Ectodermal cell (in vitro differentiated cells): ENCODE data around the gene MYH14.

ENCODE experiments used
- H3K27ac ChIP-seq: 2 replicates; pipeline ENCODE4 v1.7.0; 2013; ENCODE audit warnings: mild to moderate bottlenecking, low read depth, low read length; ENCODE audit not compliant: insufficient read depth, poor library complexity, severe bottlenecking
- H3K27me3 ChIP-seq: 2 replicates; pipeline ENCODE4 v1.7.0; 2013; ENCODE audit warnings: mild to moderate bottlenecking, low read length; ENCODE audit not compliant: insufficient read depth, control insufficient read depth, poor library complexity, severe bottlenecking
- H3K36me3 ChIP-seq: one replicate; pipeline ENCODE4 v1.7.0; 2013; ENCODE audit warnings: low read length; ENCODE audit not compliant: control insufficient read depth, insufficient read depth
- H3K4me1 ChIP-seq: one replicate; pipeline ENCODE4 v1.7.0; 2013; ENCODE audit warnings: low read length; ENCODE audit not compliant: control insufficient read depth, insufficient read depth
- H3K4me3 ChIP-seq: 2 replicates; pipeline ENCODE4 v1.7.0; 2013; ENCODE audit warnings: low read depth, low read length, control low read depth; ENCODE audit not compliant: insufficient read depth
- H3K9me3 ChIP-seq: 2 replicates; pipeline ENCODE4 v1.7.0; 2013; ENCODE audit warnings: mild to moderate bottlenecking, low read length, moderate library complexity; ENCODE audit not compliant: control insufficient read depth
- WGBS, 2 experiments: methylation state at CpG; one replicate each; pipeline ENCODE4 v1.1.7; 2013; ENCODE audit warnings: missing lambda C conversion rate in 2 of 2; 5-methylcytosine and 5-hydroxymethylcytosine counted together

Gene MYH14

GRCh38 chr19:50174100-50174793 lies 29.2 kb upstream of the MYH14 start:
- Histone ChIP-seq H3K36me3 (no peaks in the 10 kb centered on the region), H3K27me3 (no peaks in the 10 kb centered on the region), H3K4me3 (no peak overlapping the region), H3K27ac (no peak overlapping the region), H3K4me1 (no peaks in the 10 kb centered on the region), H3K9me3 (peaks cover 5% of the 10 kb centered on the region)
- 68 to 72% methylated on average over 5 of the region's 5 CpGs for WGBS, 2 experiments

GRCh38 chr19:50175924-50176323 lies 27.5 kb upstream of the MYH14 start:
- 73% methylated on average over 10 of the region's 10 CpGs for WGBS, 2 experiments
- no peak overlapping the region for H3K4me3 ChIP-seq

GRCh38 chr19:50176775-50177174 lies 26.6 kb upstream of the MYH14 start:
- Histone ChIP-seq H3K36me3 (no peaks in the 10 kb centered on the region), H3K4me1 (no peaks in the 10 kb centered on the region), H3K9me3 (peaks cover 5% of the 10 kb centered on the region), H3K27ac (no peak overlapping the region), H3K4me3 (no peak overlapping the region), H3K27me3 (no peaks in the 10 kb centered on the region)
- 72 to 73% methylated on average over 6 to 9 of the region's 9 CpGs for WGBS, 2 experiments

More at GRCh38 chr19:50175924-50176323, 27.5 kb upstream of the MYH14 start:
- Histone ChIP-seq H3K27ac (no peak overlapping the region), H3K4me1 (no peaks in the 10 kb centered on the region), H3K9me3 (peaks cover 5% of the 10 kb centered on the region), H3K27me3 (no peaks in the 10 kb centered on the region), H3K36me3 (no peaks in the 10 kb centered on the region)

- Histone ChIP-seq H3K4me3 (no peak overlapping the region), H3K4me1 (no peaks in the 10 kb centered on the region), H3K27ac (no peak overlapping the region), H3K36me3 (no peaks in the 10 kb centered on the region), H3K9me3 (peaks cover 5% of the 10 kb centered on the region), H3K27me3 (no peaks in the 10 kb centered on the region)
- WGBS, 2 experiments = 53 to 91% methylated on average over 1 of the region's 1 CpG
Observed at GRCh38 chr19:50178320-50178719, 25.1 kb upstream of the MYH14 start.

- Histone ChIP-seq H3K4me3 (no peak overlapping the region), H3K36me3 (no peaks in the 10 kb centered on the region), H3K9me3 (peaks cover 7% of the 10 kb centered on the region), H3K27ac (no peak overlapping the region), H3K4me1 (no peaks in the 10 kb centered on the region), H3K27me3 (no peaks in the 10 kb centered on the region)
- 55 to 56% methylated on average over 9 of the region's 9 CpGs for WGBS, 2 experiments
Observed at GRCh38 chr19:50178859-50179537, 24.4 kb upstream of the MYH14 start.

GRCh38 chr19:50181121-50181520 lies 22.3 kb upstream of the MYH14 start:
- 72 to 80% methylated on average over 5 of the region's 5 CpGs for WGBS, 2 experiments
- H3K9me3 ChIP-seq = peaks cover 4% of the 10 kb centered on the region
- H3K4me1 ChIP-seq = no peaks in the 10 kb centered on the region
- no peaks in the 10 kb centered on the region for H3K27me3 ChIP-seq
- no peaks in the 10 kb centered on the region for H3K36me3 ChIP-seq
- H3K4me3 ChIP-seq = no peak overlapping the region
- H3K27ac ChIP-seq = no peak overlapping the region

- Histone ChIP-seq H3K27ac (no peak overlapping the region), H3K4me3 (no peak overlapping the region), H3K9me3 (peaks cover 2% of the 10 kb centered on the region), H3K36me3 (no peaks in the 10 kb centered on the region), H3K27me3 (no peaks in the 10 kb centered on the region), H3K4me1 (no peaks in the 10 kb centered on the region)
- WGBS, 2 experiments = 79 to 92% methylated on average over 1 of the region's 1 CpG
Observed at GRCh38 chr19:50184196-50184595, 19.2 kb upstream of the MYH14 start.

- Histone ChIP-seq H3K9me3 (peaks cover 2% of the 10 kb centered on the region), H3K36me3 (no peaks in the 10 kb centered on the region), H3K27ac (no peak overlapping the region), H3K4me3 (no peak overlapping the region), H3K27me3 (no peaks in the 10 kb centered on the region), H3K4me1 (no peaks in the 10 kb centered on the region)
- 84 to 85% methylated on average over 13 of the region's 13 CpGs for WGBS, 2 experiments
Observed at GRCh38 chr19:50187937-50188336, 15.5 kb upstream of the MYH14 start.

- no peak overlapping the region for H3K4me3 ChIP-seq
- H3K36me3 ChIP-seq = no peaks in the 10 kb centered on the region
- no peaks in the 10 kb centered on the region for H3K4me1 ChIP-seq
- 76 to 80% methylated on average over 8 of the region's 8 CpGs for WGBS, 2 experiments
- H3K27ac ChIP-seq = no peak overlapping the region
- no peaks in the 10 kb centered on the region for H3K27me3 ChIP-seq
- no peaks in the 10 kb centered on the region for H3K9me3 ChIP-seq
Observed at GRCh38 chr19:50189331-50189730, 14.1 kb upstream of the MYH14 start.

GRCh38 chr19:50190439-50190891 lies 13.0 kb upstream of the MYH14 start:
- no peak overlapping the region for H3K4me3 ChIP-seq
- H3K9me3 ChIP-seq = no peaks in the 10 kb centered on the region
- H3K36me3 ChIP-seq = no peaks in the 10 kb centered on the region
- H3K27ac ChIP-seq = no peak overlapping the region
- 86 to 88% methylated on average over 6 to 8 of the region's 8 CpGs for WGBS, 2 experiments
- H3K27me3 ChIP-seq = no peaks in the 10 kb centered on the region
- no peaks in the 10 kb centered on the region for H3K4me1 ChIP-seq
